Upper lobe of left lung (tissue), 6 donors: ENCODE measurements around the gene CALY. TPM values are rescaled to one million over a fixed set of nuclear protein-coding genes. Genes with fewer than 3 reads are reported as not detected.
A peak's percentile ranks its signal among the peaks of the same experiment; 100 is the strongest.

Experiments used
- ATAC-seq, 2 donors: fragments of 200-7000 bp; cut with Tn5 transposase; one replicate each; pipeline ENCODE4 v1.9.1; 2022; ENCODE audit warnings: mild to moderate bottlenecking in 2 of 2, moderate library complexity in 2 of 2; ENCODE audit not compliant: low FRiP score in 2 of 2
- DNase-seq, 2 donors: peaks; one replicate each; pipeline ENCODE4 v3.0.0-alpha.2; 2019 to 2020
- H3K27ac ChIP-seq, 4 donors: fragments of 200-600 bp; sonication (generic); one replicate each; pipeline ENCODE4 v1.5.1; 2016 to 2019
- H3K27me3 ChIP-seq, 4 donors: fragments of 200-600 bp; sonication (generic); one replicate each; pipeline ENCODE4 v1.5.1; 2017 to 2019
- H3K36me3 ChIP-seq, 4 donors: fragments of 200-600 bp; sonication (generic); one replicate each; pipeline ENCODE4 v1.5.1; 2016 to 2019
- H3K4me1 ChIP-seq, 4 donors: fragments of 200-600 bp; sonication (generic); one replicate each; pipeline ENCODE4 v1.5.1; 2018 to 2019
- H3K4me3 ChIP-seq, 4 donors: fragments of 200-600 bp; sonication (generic); one replicate each; pipeline ENCODE4 v1.5.1; 2017 to 2019; ENCODE audit warnings: mild to moderate bottlenecking in 2 of 4, moderate library complexity in 1 of 4
- H3K9me3 ChIP-seq, 4 donors: fragments of 200-600 bp; sonication (generic); one replicate each; pipeline ENCODE4 v1.5.1; 2018 to 2019
- CTCF ChIP-seq, 6 experiments: fragments of 450-650 bp in 4 of 6; fragments of 200-600 bp in 2 of 6; sonication (generic) in 2 of 6; IDR thresholded peaks; one replicate each; pipeline ENCODE4 v1.5.1; 2016 to 2019; ENCODE audit warnings: antibody characterized with exemption in 6 of 6
- EP300 ChIP-seq, 4 donors: sonication (generic); formaldehyde crosslinking; IDR thresholded peaks; one replicate each; pipeline ENCODE4 v1.5.1; 2017; ENCODE audit warnings: antibody characterized with exemption in 4 of 4, control low read depth in 2 of 4
- POLR2A ChIP-seq, 4 donors: fragments of 450-650 bp; IDR thresholded peaks; one replicate each; pipeline ENCODE4 v1.5.1; 2016 to 2017; ENCODE audit warnings: antibody characterized with exemption in 4 of 4, mild to moderate bottlenecking in 2 of 4
- POLR2AphosphoS5 ChIP-seq, 2 donors: sonication (generic); formaldehyde crosslinking; IDR thresholded peaks; one replicate each; pipeline ENCODE4 v1.5.1; 2017; ENCODE audit warnings: antibody characterized with exemption in 2 of 2
- WGBS, 2 donors: methylation state at CpG; one replicate each; pipeline ENCODE4 v1.1.5; 2017 to 2018; 5-methylcytosine and 5-hydroxymethylcytosine counted together
- total RNA-seq, 6 donors: library from RNA; depleted of rRNA in 4 of 6; stranded (reverse); fragments of >200 nt in 4 of 6; gene quantifications; one replicate each; pipeline versions ENCODE4 v1.1.0 to v1.2.1, GENCODE V29; 2016 to 2021
- donor health status: DM: no; HTN: no; CAD: no; lungs with moderate emphysema.
- donor health status: DM: no; HTN: yes; CAD: no; lungs with severe emphysema.

Gene CALY
- total RNA-seq, 6 donors from 2014 or later: 7.4 TPM; not detected in 5

GRCh38 chr10:133362846-133363245 lies 26.1 kb upstream of the CALY start:
- no peaks in the 10 kb centered on the region for H3K9me3 ChIP-seq
- peaks cover 15 to 55% (median 43%) of the 10 kb centered on the region in 4 donors for H3K36me3 ChIP-seq
- DNase-seq: no peak
- H3K27me3 ChIP-seq: no peaks in the 10 kb centered on the region
- 97% methylated on average over 12 to 13 of the region's 13 CpGs for WGBS, 2 donors
- no peak for ATAC-seq
- H3K4me3 ChIP-seq: no peak overlapping the region
- H3K4me1 ChIP-seq: peaks cover 0 to 4% (median 0%) of the 10 kb centered on the region in 4 donors
- no peak overlapping the region for H3K27ac ChIP-seq
- TF ChIP-seq EP300 (IDR thresholded peaks at IDR 0.05) (no peak), POLR2AphosphoS5 (IDR thresholded peaks at IDR 0.05) (no peak), POLR2A (IDR thresholded peaks at IDR 0.05) (no peak), CTCF (IDR thresholded peaks at IDR 0.05) (no peak)

- ATAC-seq (no peak), DNase-seq (no peak)
- 75 to 80% methylated on average over 18 of the region's 18 CpGs for WGBS, 2 donors
- no peaks in the 10 kb centered on the region for H3K9me3 ChIP-seq
- H3K4me1 ChIP-seq: peaks cover 4 to 13% (median 7%) of the 10 kb centered on the region in 4 donors
- no peak overlapping the region for H3K4me3 ChIP-seq
- H3K36me3 ChIP-seq: peaks cover 15 to 53% (median 40%) of the 10 kb centered on the region in 4 donors
- H3K27me3 ChIP-seq: peaks cover 0 to 2% (median 0%) of the 10 kb centered on the region in 4 donors
- H3K27ac ChIP-seq: no peak overlapping the region
- no peak for TF ChIP-seq POLR2A (IDR thresholded peaks at IDR 0.05)
- no peak for TF ChIP-seq EP300 (IDR thresholded peaks at IDR 0.05)
- no peak for TF ChIP-seq POLR2AphosphoS5 (IDR thresholded peaks at IDR 0.05)
- no peak for TF ChIP-seq CTCF (IDR thresholded peaks at IDR 0.05)
Observed at GRCh38 chr10:133361773-133362441, 25.2 kb upstream of the CALY start.

GRCh38 chr10:133361227-133361626 lies 24.5 kb upstream of the CALY start:
- peaks cover 0 to 2% (median 0%) of the 10 kb centered on the region in 4 donors for H3K27me3 ChIP-seq
- peaks cover 9 to 47% (median 33%) of the 10 kb centered on the region in 4 donors for H3K36me3 ChIP-seq
- peaks cover 11 to 20% (median 13%) of the 10 kb centered on the region in 4 donors for H3K4me1 ChIP-seq
- ATAC-seq (no peak), DNase-seq (no peak)
- H3K4me3 ChIP-seq: no peak overlapping the region
- no peaks in the 10 kb centered on the region for H3K9me3 ChIP-seq
- 89 to 90% methylated on average over 4 to 5 of the region's 5 CpGs for WGBS, 2 donors
- H3K27ac ChIP-seq: no peak overlapping the region
- TF ChIP-seq EP300 (IDR thresholded peaks at IDR 0.05) (no peak), POLR2AphosphoS5 (IDR thresholded peaks at IDR 0.05) (no peak), POLR2A (IDR thresholded peaks at IDR 0.05) (no peak), CTCF (IDR thresholded peaks at IDR 0.05) (no peak)

GRCh38 chr10:133359972-133360610 lies 23.4 kb upstream of the CALY start:
- peaks cover 11 to 23% (median 13%) of the 10 kb centered on the region in 4 donors for H3K4me1 ChIP-seq
- H3K9me3 ChIP-seq: no peaks in the 10 kb centered on the region
- ATAC-seq: no peak
- H3K36me3 ChIP-seq: peaks cover 5 to 35% (median 23%) of the 10 kb centered on the region in 4 donors
- H3K27me3 ChIP-seq: peaks cover 0 to 2% (median 0%) of the 10 kb centered on the region in 4 donors
- no peak overlapping the region for H3K4me3 ChIP-seq
- DNase-seq: peak in 1 of 2 donors; percentile 70
- no peak for TF ChIP-seq POLR2AphosphoS5 (IDR thresholded peaks at IDR 0.05)
- no peak for TF ChIP-seq CTCF (IDR thresholded peaks at IDR 0.05)
- no peak for TF ChIP-seq EP300 (IDR thresholded peaks at IDR 0.05)
- TF ChIP-seq POLR2A (IDR thresholded peaks at IDR 0.05): no peak
- H3K27ac ChIP-seq: no peak overlapping the region
- WGBS, 2 donors: 81% methylated on average over 17 of the region's 17 CpGs
